Trophoblast cell (in vitro differentiated cells and primary cell): ENCODE data around the gene ADAM19.

Source experiments
- DNase-seq, 2 donors: peaks; one replicate each; pipeline ENCODE4 v3.0.0-alpha.2; 2016
- H2AFZ ChIP-seq: 2 replicates; pipeline ENCODE4 v1.6.1; 2013; ENCODE audit warnings: low read length, moderate library complexity, mild to moderate bottlenecking; ENCODE audit not compliant: insufficient read depth, poor library complexity
- H2AK5ac ChIP-seq: 2 replicates; pipeline ENCODE4 v1.6.1; 2013; ENCODE audit warnings: mild to moderate bottlenecking, low read length
- H2BK120ac ChIP-seq: 2 replicates; pipeline ENCODE4 v1.6.1; 2013; ENCODE audit warnings: low read length, mild to moderate bottlenecking, moderate library complexity; ENCODE audit not compliant: insufficient read depth, poor library complexity
- H2BK12ac ChIP-seq: 2 replicates; pipeline ENCODE4 v1.6.1; 2013; ENCODE audit warnings: mild to moderate bottlenecking, low read length, moderate library complexity
- H2BK5ac ChIP-seq: 2 replicates; pipeline ENCODE4 v1.6.1; 2013; ENCODE audit warnings: low read length, low read depth, moderate library complexity, mild to moderate bottlenecking; ENCODE audit not compliant: poor library complexity
- H3K14ac ChIP-seq: 2 replicates; pipeline ENCODE4 v1.6.1; 2013; ENCODE audit warnings: mild to moderate bottlenecking, low read length
- H3K18ac ChIP-seq: 2 replicates; pipeline ENCODE4 v1.6.1; 2013; ENCODE audit warnings: mild to moderate bottlenecking, low read length
- H3K23ac ChIP-seq: 2 replicates; pipeline ENCODE4 v1.6.1; 2013; ENCODE audit warnings: low read length
- H3K27ac ChIP-seq: 2 replicates; pipeline ENCODE4 v1.5.1; 2013; ENCODE audit warnings: low read depth, mild to moderate bottlenecking, inconsistent platforms, low read length, moderate library complexity
- H3K27me3 ChIP-seq: 2 replicates; pipeline ENCODE4 v1.6.1; 2013; ENCODE audit warnings: inconsistent platforms, mild to moderate bottlenecking, low read length, moderate library complexity; ENCODE audit not compliant: insufficient read depth
- H3K36me3 ChIP-seq, 2 experiments: 1 replicate in 1 of 2; 2 replicates in 1 of 2; pipeline ENCODE4 v1.6.1; 2013; ENCODE audit warnings: low read length in 2 of 2, mild to moderate bottlenecking in 2 of 2, moderate library complexity in 1 of 2; ENCODE audit not compliant: insufficient read depth in 2 of 2, control insufficient read depth in 1 of 2
- H3K4ac ChIP-seq: 2 replicates; pipeline ENCODE4 v1.6.1; 2013; ENCODE audit warnings: low read depth, mild to moderate bottlenecking, low read length, moderate library complexity
- H3K4me1 ChIP-seq, 2 experiments: 1 replicate in 1 of 2; 2 replicates in 1 of 2; pipeline ENCODE4 v1.6.1; 2013; ENCODE audit warnings: low read length in 2 of 2, mild to moderate bottlenecking in 2 of 2, moderate library complexity in 1 of 2; ENCODE audit not compliant: insufficient read depth in 2 of 2, control insufficient read depth in 1 of 2
- H3K4me2 ChIP-seq: 2 replicates; pipeline ENCODE4 v1.6.1; 2013; ENCODE audit warnings: inconsistent platforms, mild to moderate bottlenecking, low read length, moderate library complexity
- H3K4me3 ChIP-seq: 2 replicates; pipeline ENCODE4 v1.5.1; 2013; ENCODE audit warnings: mild to moderate bottlenecking, low read depth, low read length, inconsistent platforms
- H3K79me1 ChIP-seq: one replicate; pipeline ENCODE4 v1.6.1; 2013; ENCODE audit warnings: low read length
- H3K79me2 ChIP-seq: 2 replicates; pipeline ENCODE4 v1.6.1; 2013; ENCODE audit warnings: low read length, mild to moderate bottlenecking; ENCODE audit not compliant: control insufficient read depth, insufficient read depth, poor library complexity
- H3K9ac ChIP-seq: 2 replicates; pipeline ENCODE4 v1.6.1; 2013; ENCODE audit warnings: mild to moderate bottlenecking, low read length
- H3K9me3 ChIP-seq: 2 replicates; pipeline ENCODE4 v1.6.1; 2013; ENCODE audit warnings: low read depth, mild to moderate bottlenecking, control low read depth, inconsistent platforms, low read length; ENCODE audit not compliant: insufficient read depth
- H4K12ac ChIP-seq: 2 replicates; pipeline ENCODE4 v1.6.1; 2013; ENCODE audit warnings: low read depth, mild to moderate bottlenecking, low read length, moderate library complexity
- H4K8ac ChIP-seq: 2 replicates; pipeline ENCODE4 v1.6.1; 2013; ENCODE audit warnings: low read depth, mild to moderate bottlenecking, low read length, moderate library complexity
- H4K91ac ChIP-seq: one replicate; pipeline ENCODE4 v1.6.1; 2013; ENCODE audit warnings: low read depth, mild to moderate bottlenecking, low read length, moderate library complexity
- WGBS: extraction: QIAGEN DNeasy Blood & Tissue Kit; methylation state at CpG from one replicate; pipeline ENCODE4 v1.1.7; 2013; ENCODE audit warnings: missing lambda C conversion rate; ENCODE audit not compliant: insufficient read length, insufficient coverage; ENCODE audit errors: extremely low coverage; 5-methylcytosine and 5-hydroxymethylcytosine counted together

Gene ADAM19

GRCh38 chr5:157504053-157504452, 71.5 kb downstream of the ADAM19 start:
- Histone ChIP-seq H2BK5ac (no peak overlapping the region), H3K27ac (no peak overlapping the region)

GRCh38 chr5:157502143-157502647, 73.4 kb downstream of the ADAM19 start:
- Histone ChIP-seq H3K18ac (no peak overlapping the region), H3K27ac (no peak overlapping the region), H3K36me3 (peaks cover 55 to 80% of the 10 kb centered on the region in 2 experiments), H4K91ac (no peak overlapping the region), H3K14ac (no peak overlapping the region), H2BK120ac (no peak overlapping the region), H3K9me3 (no peaks in the 10 kb centered on the region), H2AFZ (no peak overlapping the region), H3K27me3 (no peaks in the 10 kb centered on the region), H2BK12ac (no peak overlapping the region), H3K79me2 (no peaks in the 10 kb centered on the region), H4K8ac (no peak overlapping the region), H3K9ac (no peak overlapping the region), H3K4me3 (no peak overlapping the region), H3K4me2 (no peak overlapping the region), H3K4ac (no peak overlapping the region), H3K79me1 (no peaks in the 10 kb centered on the region), H3K23ac (no peak overlapping the region), H3K4me1 (no peaks in the 10 kb centered on the region), H4K12ac (no peak overlapping the region), H2AK5ac (no peak overlapping the region), H2BK5ac (no peak overlapping the region)
- no peak for DNase-seq
- no CpG with 5 or more reads among the region's 8 CpGs for WGBS

More at GRCh38 chr5:157504053-157504452, 71.5 kb downstream of the ADAM19 start:
- Histone ChIP-seq H3K18ac (no peak overlapping the region), H3K36me3 (peaks cover 57 to 82% of the 10 kb centered on the region in 2 experiments), H4K8ac (no peak overlapping the region), H2AK5ac (no peak overlapping the region), H2BK120ac (no peak overlapping the region), H3K9ac (no peak overlapping the region), H3K4ac (no peak overlapping the region), H3K27me3 (no peaks in the 10 kb centered on the region), H3K79me1 (no peaks in the 10 kb centered on the region), H4K12ac (no peak overlapping the region), H3K4me3 (no peak overlapping the region), H3K4me1 (no peaks in the 10 kb centered on the region), H3K14ac (no peak overlapping the region), H3K9me3 (no peaks in the 10 kb centered on the region), H3K79me2 (no peaks in the 10 kb centered on the region), H3K23ac (no peak overlapping the region), H3K4me2 (no peak overlapping the region), H2BK12ac (no peak overlapping the region), H4K91ac (no peak overlapping the region), H2AFZ (no peak overlapping the region)
- WGBS: no CpG with 5 or more reads among the region's 8 CpGs
- no peak for DNase-seq

GRCh38 chr5:157497875-157498611, 77.5 kb downstream of the ADAM19 start:
- Histone ChIP-seq H2BK5ac (no peak overlapping the region), H3K36me3 (peaks cover 56 to 81% of the 10 kb centered on the region in 2 experiments), H2AFZ (no peak overlapping the region), H3K9me3 (no peaks in the 10 kb centered on the region), H3K4me3 (no peak overlapping the region), H3K79me2 (no peaks in the 10 kb centered on the region), H4K8ac (no peak overlapping the region), H2AK5ac (no peak overlapping the region), H3K79me1 (no peaks in the 10 kb centered on the region), H3K9ac (no peak overlapping the region), H3K27me3 (no peaks in the 10 kb centered on the region), H3K27ac (no peak overlapping the region), H2BK120ac (no peak overlapping the region), H3K4me2 (no peak overlapping the region), H4K91ac (no peak overlapping the region), H4K12ac (no peak overlapping the region), H3K14ac (no peak overlapping the region), H3K23ac (no peak overlapping the region), H3K4me1 (no peaks in the 10 kb centered on the region), H2BK12ac (no peak overlapping the region), H3K18ac (no peak overlapping the region), H3K4ac (no peak overlapping the region)
- DNase-seq: no peak
- WGBS: no CpG with 5 or more reads among the region's 10 CpGs

- H3K27me3 ChIP-seq: no peaks in the 10 kb centered on the region
- no peak overlapping the region for H3K18ac ChIP-seq
- H2AK5ac ChIP-seq: no peak overlapping the region
- H2AFZ ChIP-seq: no peak overlapping the region
- no peak overlapping the region for H2BK120ac ChIP-seq
- no peak overlapping the region for H4K91ac ChIP-seq
- H3K36me3 ChIP-seq: peaks cover 55 to 79% of the 10 kb centered on the region in 2 experiments
- no peak overlapping the region for H3K4me2 ChIP-seq
- H3K4ac ChIP-seq: no peak overlapping the region
- H3K14ac ChIP-seq: no peak overlapping the region
- no peak overlapping the region for H2BK12ac ChIP-seq
- no peaks in the 10 kb centered on the region for H3K9me3 ChIP-seq
- no peak overlapping the region for H3K9ac ChIP-seq
- H3K4me3 ChIP-seq: no peak overlapping the region
- no peak overlapping the region for H4K12ac ChIP-seq
- no CpG with 5 or more reads among the region's 8 CpGs for WGBS
- no peak for DNase-seq
- no peaks in the 10 kb centered on the region for H3K79me2 ChIP-seq
- no peaks in the 10 kb centered on the region for H3K79me1 ChIP-seq
- no peak overlapping the region for H4K8ac ChIP-seq
- peak overlapping the region; percentile 33 for H3K27ac ChIP-seq
- no peak overlapping the region for H2BK5ac ChIP-seq
- H3K4me1 ChIP-seq: no peaks in the 10 kb centered on the region
- no peak overlapping the region for H3K23ac ChIP-seq
These were observed 78.7 kb downstream of the ADAM19 start for GRCh38 chr5:157496864-157497263.
